Left ventricle myocardium inferior (tissue), 1 donor: Measurements from ENCODE around the gene HNRNPL. TPM values are rescaled to one million over a fixed set of nuclear protein-coding genes. Genes with fewer than 3 reads are reported as not detected.

Source experiments
- DNase-seq: peaks from one replicate; pipeline ENCODE4 v3.0.0-alpha.2; 2020
- H3K27ac ChIP-seq: fragments of 200-600 bp; replicated peaks from 2 replicates; pipeline ENCODE4 v1.8.0; 2021
- H3K27me3 ChIP-seq: fragments of 200-600 bp; 2 replicates; pipeline ENCODE4 v1.8.0; 2021; ENCODE audit warnings: low read depth
- H3K36me3 ChIP-seq: fragments of 200-600 bp; 2 replicates; pipeline ENCODE4 v1.8.0; 2021
- H3K4me1 ChIP-seq: fragments of 200-600 bp; 2 replicates; pipeline ENCODE4 v1.8.0; 2021
- H3K4me3 ChIP-seq: fragments of 200-600 bp; 2 replicates; pipeline ENCODE4 v1.8.0; 2021; ENCODE audit warnings: mild to moderate bottlenecking, moderate library complexity
- H3K9me3 ChIP-seq: fragments of 200-600 bp; replicated peaks from 2 replicates; pipeline ENCODE4 v1.8.0; 2021
- CTCF ChIP-seq: fragments of 200-600 bp; IDR thresholded peaks from 2 replicates; pipeline ENCODE4 v1.8.0; 2021; ENCODE audit warnings: antibody characterized with exemption, mild to moderate bottlenecking, borderline replicate concordance
- intact Hi-C: fragments of 100-400 bp; cut with micrococcal nuclease; formaldehyde crosslinking; loops from one replicate; pipeline ENCODE4 v1.11.0; 2022
- total RNA-seq: library from RNA; stranded (reverse); fragmentation: NEBNext Ultra II Directional; extraction: Animal tissue kit (Norgen Biotek cat#: 25700); gene quantifications from one replicate; pipeline ENCODE4 v1.2.1, GENCODE V29; 2021
- donor health status: DM: no; HTN: yes; CAD: no; lungs with severe emphysema.

HNRNPL gene
- total RNA-seq, 1 donor from 2014 or later: 140 TPM

- Histone ChIP-seq H3K36me3 (peaks cover 5% of the 10 kb centered on the region), H3K27ac (peak overlapping the region; percentile 97), H3K4me1 (peaks cover 34% of the 10 kb centered on the region), H3K27me3 (no peaks in the 10 kb centered on the region), H3K9me3 (no peaks in the 10 kb centered on the region), H3K4me3 (peak overlapping the region; percentile 81)
- DNase-seq: no peak
- no peak for TF ChIP-seq CTCF
- intact Hi-C loops: no loop called here
Observed at GRCh38 chr19:38853214-38853613, 3.4 kb upstream of the HNRNPL start.

- intact Hi-C loops: no loop called here
- H3K27me3 ChIP-seq: no peaks in the 10 kb centered on the region
- H3K4me1 ChIP-seq: peaks cover 42% of the 10 kb centered on the region
- H3K36me3 ChIP-seq: peaks cover 10% of the 10 kb centered on the region
- peak; percentile 69 for DNase-seq
- H3K27ac ChIP-seq: peak overlapping the region; percentile 97
- H3K4me3 ChIP-seq: peak overlapping the region; percentile 81
- no peak for TF ChIP-seq CTCF
- H3K9me3 ChIP-seq: no peaks in the 10 kb centered on the region
Observed at GRCh38 chr19:38852231-38853044, 2.7 kb upstream of the HNRNPL start.

GRCh38 chr19:38851622-38852230 is 1.9 kb upstream of the HNRNPL start:
- Histone ChIP-seq H3K27ac (peak overlapping the region; percentile 97), H3K4me1 (peaks cover 49% of the 10 kb centered on the region), H3K4me3 (peak overlapping the region; percentile 81), H3K9me3 (no peaks in the 10 kb centered on the region), H3K36me3 (peaks cover 17% of the 10 kb centered on the region), H3K27me3 (no peaks in the 10 kb centered on the region)
- DNase-seq: peak; percentile 95
- intact Hi-C loops: no loop called here
- TF ChIP-seq CTCF: no peak

- intact Hi-C loops: no loop called here
- Histone ChIP-seq H3K4me3 (peak overlapping the region; percentile 81), H3K27ac (peak overlapping the region; percentile 97), H3K27me3 (no peaks in the 10 kb centered on the region), H3K36me3 (peaks cover 23% of the 10 kb centered on the region), H3K9me3 (no peaks in the 10 kb centered on the region), H3K4me1 (peaks cover 55% of the 10 kb centered on the region)
- DNase-seq: peak; percentile 35
- peak; percentile 2 for TF ChIP-seq CTCF
Observed at GRCh38 chr19:38850976-38851621, 1.3 kb upstream of the HNRNPL start.

GRCh38 chr19:38850436-38850975 is 720 bp upstream of the HNRNPL start:
- peak overlapping the region; percentile 97 for H3K27ac ChIP-seq
- H3K27me3 ChIP-seq: no peaks in the 10 kb centered on the region
- DNase-seq: peak; percentile 99
- H3K36me3 ChIP-seq: peaks cover 29% of the 10 kb centered on the region
- TF ChIP-seq CTCF: peak; percentile 41
- H3K4me1 ChIP-seq: peaks cover 61% of the 10 kb centered on the region
- H3K9me3 ChIP-seq: no peaks in the 10 kb centered on the region
- peak overlapping the region; percentile 81 for H3K4me3 ChIP-seq
- intact Hi-C loops: no loop called here
